HG02798 (cell line): ENCODE data around the gene RHOH.
"Not testable (repeated sequence)": the region's sequence is repeated elsewhere in the genome, so short reads cannot be mapped to it uniquely, and the experiment has no call there.

Experiments used
- ATAC-seq: cut with Tn5 transposase; IDR thresholded peaks from one replicate; pipeline ENCODE4 v1.9.1; 2021; ENCODE audit warnings: mild to moderate bottlenecking; ENCODE audit not compliant: unreplicated experiment, poor library complexity

The RHOH gene

GRCh38 chr4:40255393-40256281 lies 58.8 kb downstream of the RHOH start:
- ATAC-seq, result no peak

- ATAC-seq, result no peak
These were observed 59.5 kb downstream of the RHOH start for GRCh38 chr4:40256329-40256728.

- ATAC-seq, result no peak
These were observed 60.0 kb downstream of the RHOH start for GRCh38 chr4:40256817-40257216.

GRCh38 chr4:40258627-40259026 lies 61.8 kb downstream of the RHOH start:
- no peak for ATAC-seq

GRCh38 chr4:40261231-40262076 lies 64.6 kb downstream of the RHOH start:
- ATAC-seq, result no peak

- ATAC-seq, result no peak
These were observed 65.3 kb downstream of the RHOH start for GRCh38 chr4:40262077-40262528.

- ATAC-seq, result no peak
These were observed 66.0 kb downstream of the RHOH start for GRCh38 chr4:40262861-40263260.

GRCh38 chr4:40264497-40264896 lies 67.7 kb downstream of the RHOH start:
- ATAC-seq, result no peak

GRCh38 chr4:40264995-40265909 lies 68.4 kb downstream of the RHOH start:
- ATAC-seq, result peak; percentile 70

- no peak for ATAC-seq
These were observed 69.1 kb downstream of the RHOH start for GRCh38 chr4:40265910-40266274.

- ATAC-seq, result no peak
These were observed 72.3 kb downstream of the RHOH start for GRCh38 chr4:40269133-40269532.

GRCh38 chr4:40270609-40271008 lies 73.8 kb downstream of the RHOH start:
- ATAC-seq, result no peak

- ATAC-seq, result no peak
These were observed 78.4 kb downstream of the RHOH start for GRCh38 chr4:40275065-40275730.

GRCh38 chr4:40276546-40276945 lies 79.7 kb downstream of the RHOH start:
- ATAC-seq, result no peak

GRCh38 chr4:40280586-40280985 lies 83.8 kb downstream of the RHOH start:
- ATAC-seq, result no peak

GRCh38 chr4:40281099-40281498 lies 84.3 kb downstream of the RHOH start:
- no peak for ATAC-seq

GRCh38 chr4:40281913-40282312 lies 85.1 kb downstream of the RHOH start:
- no peak for ATAC-seq

- ATAC-seq, result not testable (repeated sequence)
These were observed 86.0 kb downstream of the RHOH start for GRCh38 chr4:40282857-40283256.

GRCh38 chr4:40283413-40283812 lies 86.6 kb downstream of the RHOH start:
- no peak for ATAC-seq

- ATAC-seq, result peak; percentile 43
These were observed 87.1 kb downstream of the RHOH start for GRCh38 chr4:40283968-40284367.
